ENCODE measurements around the gene RECK.

Gene RECK

DNA sequence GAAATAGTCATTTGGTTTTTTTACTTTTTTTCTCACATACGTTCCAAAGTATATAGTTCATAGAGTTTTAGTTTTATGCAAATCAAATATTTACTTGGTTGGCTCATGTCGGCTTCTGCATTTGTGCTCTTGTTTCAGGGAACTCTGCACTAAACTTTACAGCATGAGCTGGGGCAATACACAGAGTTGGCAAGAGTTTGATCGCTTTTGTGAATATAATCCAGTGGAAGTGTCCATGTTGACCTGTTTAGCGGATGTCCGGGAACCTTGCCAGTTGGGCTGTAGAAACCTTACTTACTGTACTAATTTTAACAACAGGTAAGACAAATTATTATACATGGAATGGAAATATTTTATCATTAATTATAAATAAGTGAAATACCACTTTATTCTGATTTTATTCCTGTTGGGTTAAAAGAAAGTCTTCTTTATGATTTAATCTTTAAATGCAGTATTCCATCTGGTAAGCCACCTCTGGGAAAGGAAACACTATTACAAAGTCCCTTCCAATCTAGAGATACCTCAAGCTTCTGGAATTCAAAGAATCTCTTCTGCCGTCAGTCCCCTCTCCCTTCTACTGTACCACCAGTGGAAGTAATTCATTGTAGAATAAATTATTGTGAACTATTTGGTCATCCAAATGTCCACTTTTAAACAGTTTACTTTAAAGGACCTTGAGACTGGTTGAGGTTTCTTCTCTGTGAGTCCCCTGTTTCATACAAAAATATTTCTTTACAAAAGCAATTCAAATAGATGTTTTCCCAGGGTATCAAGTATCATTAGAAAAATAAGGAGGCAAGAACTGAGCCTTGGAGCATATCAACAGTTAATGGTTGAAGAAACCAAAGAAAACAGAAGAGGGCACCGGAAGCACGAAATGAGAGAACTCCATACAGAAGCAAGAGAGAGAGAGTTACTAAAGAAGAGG, 54.6 kb downstream of the RECK start:
- H3K9me2 ChIP-seq (replicated peaks; ENCODE audit: low read depth, low read length), result no peaks in the 10 kb centered on the region
- no peak for TF ChIP-seq EZH2phosphoT487 (IDR thresholded peaks at IDR 0.05; ENCODE audit: borderline replicate concordance)
- TF ChIP-seq, protein P1, sequence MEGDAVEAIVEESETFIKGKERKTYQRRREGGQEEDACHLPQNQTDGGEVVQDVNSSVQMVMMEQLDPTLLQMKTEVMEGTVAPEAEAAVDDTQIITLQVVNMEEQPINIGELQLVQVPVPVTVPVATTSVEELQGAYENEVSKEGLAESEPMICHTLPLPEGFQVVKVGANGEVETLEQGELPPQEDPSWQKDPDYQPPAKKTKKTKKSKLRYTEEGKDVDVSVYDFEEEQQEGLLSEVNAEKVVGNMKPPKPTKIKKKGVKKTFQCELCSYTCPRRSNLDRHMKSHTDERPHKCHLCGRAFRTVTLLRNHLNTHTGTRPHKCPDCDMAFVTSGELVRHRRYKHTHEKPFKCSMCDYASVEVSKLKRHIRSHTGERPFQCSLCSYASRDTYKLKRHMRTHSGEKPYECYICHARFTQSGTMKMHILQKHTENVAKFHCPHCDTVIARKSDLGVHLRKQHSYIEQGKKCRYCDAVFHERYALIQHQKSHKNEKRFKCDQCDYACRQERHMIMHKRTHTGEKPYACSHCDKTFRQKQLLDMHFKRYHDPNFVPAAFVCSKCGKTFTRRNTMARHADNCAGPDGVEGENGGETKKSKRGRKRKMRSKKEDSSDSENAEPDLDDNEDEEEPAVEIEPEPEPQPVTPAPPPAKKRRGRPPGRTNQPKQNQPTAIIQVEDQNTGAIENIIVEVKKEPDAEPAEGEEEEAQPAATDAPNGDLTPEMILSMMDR (conservative IDR thresholded peaks at IDR 0.05; ENCODE audit: low read length), result peak; percentile 22; the same call in 1 of the 2 replicates
- H3K9me3 ChIP-seq (ENCODE audit: insufficient read depth, low read depth, low read length), result no peaks in the 10 kb centered on the region
- H3K79me2 ChIP-seq (ENCODE audit: insufficient read depth, low read length), result no peaks in the 10 kb centered on the region
- H3K4me2 ChIP-seq (ENCODE audit: low read depth, low read length, poor library complexity, severe bottlenecking), result no peak overlapping the region
- H2AFZ ChIP-seq (ENCODE audit: low read length), result no peak overlapping the region
- no peaks in the 10 kb centered on the region for H3K4me1 ChIP-seq (ENCODE audit: insufficient read depth, low read length, poor library complexity, severe bottlenecking)
- no peaks in the 10 kb centered on the region for H3K27me3 ChIP-seq (ENCODE audit: insufficient read depth, low read length, poor library complexity, severe bottlenecking)
- no peak overlapping the region for H3K4me3 ChIP-seq (ENCODE audit: low read length, poor library complexity, severe bottlenecking)
- H3K9ac ChIP-seq (ENCODE audit: low read depth, low read length, poor library complexity, severe bottlenecking), result no peak overlapping the region
- peaks cover 7% of the 10 kb centered on the region; the same call in 1 of the 2 replicates for H3K36me3 ChIP-seq (ENCODE audit: insufficient read depth, low read length)
- no peaks in the 10 kb centered on the region for H4K20me1 ChIP-seq (ENCODE audit: insufficient read depth, low read length, poor library complexity, severe bottlenecking)
- no peaks in the 10 kb centered on the region for H3F3A ChIP-seq (ENCODE audit: low read depth)

DNA sequence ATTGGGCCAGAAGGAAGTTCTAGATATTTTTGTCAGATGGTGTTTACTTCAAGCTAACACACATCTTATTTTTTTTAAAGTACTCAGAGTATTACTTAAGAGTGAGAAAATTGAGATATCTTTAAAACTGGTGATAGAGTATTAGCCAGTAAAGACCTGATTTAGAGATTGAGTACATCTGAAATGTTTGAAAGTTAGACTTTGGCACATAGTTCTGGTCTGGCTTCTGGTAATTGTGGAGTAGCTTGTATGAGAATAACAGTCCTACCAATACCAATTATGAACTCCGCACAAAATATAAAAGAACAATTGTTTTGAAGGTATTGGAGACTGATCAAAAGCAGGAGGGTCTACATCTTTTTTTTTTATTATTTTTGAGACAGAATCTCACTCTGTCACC, 55.3 kb downstream of the RECK start:
- Histone ChIP-seq H2AFZ (ENCODE audit: low read length) (no peak overlapping the region), H3K4me2 (ENCODE audit: low read depth, low read length, poor library complexity, severe bottlenecking) (no peak overlapping the region), H3K4me1 (ENCODE audit: insufficient read depth, low read length, poor library complexity, severe bottlenecking) (no peaks in the 10 kb centered on the region), H3K4me3 (ENCODE audit: low read length, poor library complexity, severe bottlenecking) (no peak overlapping the region), H3F3A (ENCODE audit: low read depth) (no peaks in the 10 kb centered on the region), H3K9me2 (replicated peaks; ENCODE audit: low read depth, low read length) (no peaks in the 10 kb centered on the region), H3K79me2 (ENCODE audit: insufficient read depth, low read length) (no peaks in the 10 kb centered on the region), H4K20me1 (ENCODE audit: insufficient read depth, low read length, poor library complexity, severe bottlenecking) (no peaks in the 10 kb centered on the region), H3K36me3 (ENCODE audit: insufficient read depth, low read length) (peaks cover under 1% of the 10 kb centered on the region; the same call in 1 of the 2 replicates), H3K9me3 (ENCODE audit: insufficient read depth, low read depth, low read length) (no peaks in the 10 kb centered on the region), H3K9ac (ENCODE audit: low read depth, low read length, poor library complexity, severe bottlenecking) (no peak overlapping the region), H3K27me3 (ENCODE audit: insufficient read depth, low read length, poor library complexity, severe bottlenecking) (no peaks in the 10 kb centered on the region)
- TF ChIP-seq, protein P1 (conservative IDR thresholded peaks at IDR 0.05; ENCODE audit: low read length), result no peak
- TF ChIP-seq EZH2phosphoT487 (IDR thresholded peaks at IDR 0.05; ENCODE audit: borderline replicate concordance), result no peak

DNA sequence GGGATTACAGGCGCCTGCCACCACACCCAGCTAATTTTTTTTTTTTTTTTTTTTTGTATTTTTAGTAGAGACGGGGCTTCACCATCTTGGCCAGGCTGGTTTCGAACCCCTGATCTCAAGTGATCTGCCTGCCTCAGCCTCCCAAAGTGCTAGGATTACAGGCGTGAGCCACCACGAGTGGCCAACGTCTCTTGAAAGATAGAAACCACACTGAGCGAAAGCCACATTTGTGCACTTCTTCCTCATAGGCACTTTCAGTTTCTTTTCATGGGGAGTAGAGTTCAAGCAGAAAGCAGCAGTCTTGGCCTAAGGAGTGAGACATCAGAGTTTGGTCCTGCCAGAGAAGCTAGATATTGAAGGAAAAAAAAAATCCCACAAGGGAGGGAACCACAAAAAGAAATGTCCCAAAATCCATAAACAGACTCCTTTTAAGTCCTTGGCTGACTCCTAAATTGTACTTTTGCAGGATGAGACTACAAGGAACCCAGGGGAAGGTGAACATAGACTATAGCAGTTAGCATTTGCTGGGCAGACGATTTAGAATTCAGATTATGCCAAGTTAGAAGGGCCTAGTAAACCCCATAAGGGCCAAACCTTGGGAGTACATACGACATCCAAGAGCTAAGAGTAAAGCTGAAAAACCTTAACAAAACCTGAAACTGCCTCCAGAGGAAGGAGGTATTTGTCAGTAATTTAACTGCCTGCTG, 55.9 kb downstream of the RECK start:
- no peaks in the 10 kb centered on the region for H4K20me1 ChIP-seq (ENCODE audit: insufficient read depth, low read length, poor library complexity, severe bottlenecking)
- H3K9ac ChIP-seq (ENCODE audit: low read depth, low read length, poor library complexity, severe bottlenecking), result no peak overlapping the region
- no peak for TF ChIP-seq EZH2phosphoT487 (IDR thresholded peaks at IDR 0.05; ENCODE audit: borderline replicate concordance)
- TF ChIP-seq, protein P1 (conservative IDR thresholded peaks at IDR 0.05; ENCODE audit: low read length), result no peak
- H3F3A ChIP-seq (ENCODE audit: low read depth), result no peaks in the 10 kb centered on the region
- H3K4me2 ChIP-seq (ENCODE audit: low read depth, low read length, poor library complexity, severe bottlenecking), result no peak overlapping the region
- no peaks in the 10 kb centered on the region for H3K9me2 ChIP-seq (replicated peaks; ENCODE audit: low read depth, low read length)
- H3K4me3 ChIP-seq (ENCODE audit: low read length, poor library complexity, severe bottlenecking), result no peak overlapping the region
- H3K27me3 ChIP-seq (ENCODE audit: insufficient read depth, low read length, poor library complexity, severe bottlenecking), result no peaks in the 10 kb centered on the region
- no peak overlapping the region for H2AFZ ChIP-seq (ENCODE audit: low read length)
- no peaks in the 10 kb centered on the region for H3K4me1 ChIP-seq (ENCODE audit: insufficient read depth, low read length, poor library complexity, severe bottlenecking)
- no peaks in the 10 kb centered on the region for H3K79me2 ChIP-seq (ENCODE audit: insufficient read depth, low read length)
- H3K9me3 ChIP-seq (ENCODE audit: insufficient read depth, low read depth, low read length), result no peaks in the 10 kb centered on the region
- no peaks in the 10 kb centered on the region for H3K36me3 ChIP-seq (ENCODE audit: insufficient read depth, low read length)
